GM10266 (cell line): ENCODE data around the gene OR5K2.

Source experiments
- DNase-seq: peaks from one replicate; pipeline ENCODE4 v3.0.0; 2012; ENCODE audit errors: extremely low spot score
- CTCF ChIP-seq: IDR thresholded peaks from 2 replicates; pipeline ENCODE4 v1.5.1; 2012; ENCODE audit warnings: mild to moderate bottlenecking, low read depth; ENCODE audit not compliant: control insufficient read depth, insufficient read depth; ENCODE audit errors: missing control alignments

The OR5K2 gene

GRCh38 chr3:98497381-98497780, at the start of gene OR5K2:
TSS of gene OR5K2 (plus strand) at chr3:98497681. CDS start at chr3:98497681, 0 bp downstream.
- no peak for DNase-seq
- TF ChIP-seq CTCF: no peak

- TF ChIP-seq CTCF: no peak
- no peak for DNase-seq
Measured at GRCh38 chr3:98449606-98450193, 47.8 kb upstream of the OR5K2 start.

- DNase-seq: no peak
- TF ChIP-seq CTCF: no peak
Measured at GRCh38 chr3:98450372-98450771, 47.1 kb upstream of the OR5K2 start.

GRCh38 chr3:98453827-98454226, 43.7 kb upstream of the OR5K2 start:
- DNase-seq: no peak
- no peak for TF ChIP-seq CTCF

- DNase-seq: no peak
- no peak for TF ChIP-seq CTCF
Measured at GRCh38 chr3:98454929-98455328, 42.6 kb upstream of the OR5K2 start.

- DNase-seq: no peak
- no peak for TF ChIP-seq CTCF
Measured at GRCh38 chr3:98457543-98457942, 39.9 kb upstream of the OR5K2 start.

GRCh38 chr3:98460220-98460619, 37.3 kb upstream of the OR5K2 start:
- no peak for TF ChIP-seq CTCF
- no peak for DNase-seq
